Panc1 (cell line): ENCODE results near the gene KRTAP5-6.

ENCODE experiments used
- POLR2AphosphoS5 ChIP-seq: IDR thresholded peaks from 2 replicates; pipeline ENCODE4 v1.6.1; 2012; ENCODE audit warnings: mild to moderate bottlenecking, low read depth, low read length, moderate library complexity
- SIN3A ChIP-seq: IDR thresholded peaks from 2 replicates; pipeline ENCODE4 v1.6.1; 2012; ENCODE audit warnings: low read depth, mild to moderate bottlenecking, low read length, moderate library complexity, borderline replicate concordance; ENCODE audit not compliant: insufficient read depth
- TCF7L2 ChIP-seq: IDR thresholded peaks from 2 replicates; pipeline ENCODE4 v1.6.1; 2011; ENCODE audit warnings: mild to moderate bottlenecking, low read depth, low read length, inconsistent platforms
- TF ChIP-seq, protein P1 (sequence below): fragments of 450-650 bp; IDR thresholded peaks from 2 replicates; pipeline ENCODE4 v1.5.1; 2017; ENCODE audit warnings: mild to moderate bottlenecking
- TF ChIP-seq, protein P2 (sequence below), 2 experiments: IDR thresholded peaks; 2 replicates each; pipeline ENCODE4 v1.6.1; 2011 to 2012; ENCODE audit warnings: low read depth in 2 of 2, control low read depth in 1 of 2, low read length in 1 of 2, mild to moderate bottlenecking in 1 of 2, moderate library complexity in 1 of 2; ENCODE audit not compliant: insufficient read depth in 1 of 2

GRCh38 chr11:1736447-1736992 is 39.5 kb downstream of the KRTAP5-6 start:
- TF ChIP-seq, protein P1, sequence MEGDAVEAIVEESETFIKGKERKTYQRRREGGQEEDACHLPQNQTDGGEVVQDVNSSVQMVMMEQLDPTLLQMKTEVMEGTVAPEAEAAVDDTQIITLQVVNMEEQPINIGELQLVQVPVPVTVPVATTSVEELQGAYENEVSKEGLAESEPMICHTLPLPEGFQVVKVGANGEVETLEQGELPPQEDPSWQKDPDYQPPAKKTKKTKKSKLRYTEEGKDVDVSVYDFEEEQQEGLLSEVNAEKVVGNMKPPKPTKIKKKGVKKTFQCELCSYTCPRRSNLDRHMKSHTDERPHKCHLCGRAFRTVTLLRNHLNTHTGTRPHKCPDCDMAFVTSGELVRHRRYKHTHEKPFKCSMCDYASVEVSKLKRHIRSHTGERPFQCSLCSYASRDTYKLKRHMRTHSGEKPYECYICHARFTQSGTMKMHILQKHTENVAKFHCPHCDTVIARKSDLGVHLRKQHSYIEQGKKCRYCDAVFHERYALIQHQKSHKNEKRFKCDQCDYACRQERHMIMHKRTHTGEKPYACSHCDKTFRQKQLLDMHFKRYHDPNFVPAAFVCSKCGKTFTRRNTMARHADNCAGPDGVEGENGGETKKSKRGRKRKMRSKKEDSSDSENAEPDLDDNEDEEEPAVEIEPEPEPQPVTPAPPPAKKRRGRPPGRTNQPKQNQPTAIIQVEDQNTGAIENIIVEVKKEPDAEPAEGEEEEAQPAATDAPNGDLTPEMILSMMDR = no peak
- TF ChIP-seq TCF7L2 (no peak), POLR2AphosphoS5 (0 out of 2 replicates have a peak, but pooled peaks have one; percentile 25), SIN3A (no peak)
- TF ChIP-seq, protein P2, sequence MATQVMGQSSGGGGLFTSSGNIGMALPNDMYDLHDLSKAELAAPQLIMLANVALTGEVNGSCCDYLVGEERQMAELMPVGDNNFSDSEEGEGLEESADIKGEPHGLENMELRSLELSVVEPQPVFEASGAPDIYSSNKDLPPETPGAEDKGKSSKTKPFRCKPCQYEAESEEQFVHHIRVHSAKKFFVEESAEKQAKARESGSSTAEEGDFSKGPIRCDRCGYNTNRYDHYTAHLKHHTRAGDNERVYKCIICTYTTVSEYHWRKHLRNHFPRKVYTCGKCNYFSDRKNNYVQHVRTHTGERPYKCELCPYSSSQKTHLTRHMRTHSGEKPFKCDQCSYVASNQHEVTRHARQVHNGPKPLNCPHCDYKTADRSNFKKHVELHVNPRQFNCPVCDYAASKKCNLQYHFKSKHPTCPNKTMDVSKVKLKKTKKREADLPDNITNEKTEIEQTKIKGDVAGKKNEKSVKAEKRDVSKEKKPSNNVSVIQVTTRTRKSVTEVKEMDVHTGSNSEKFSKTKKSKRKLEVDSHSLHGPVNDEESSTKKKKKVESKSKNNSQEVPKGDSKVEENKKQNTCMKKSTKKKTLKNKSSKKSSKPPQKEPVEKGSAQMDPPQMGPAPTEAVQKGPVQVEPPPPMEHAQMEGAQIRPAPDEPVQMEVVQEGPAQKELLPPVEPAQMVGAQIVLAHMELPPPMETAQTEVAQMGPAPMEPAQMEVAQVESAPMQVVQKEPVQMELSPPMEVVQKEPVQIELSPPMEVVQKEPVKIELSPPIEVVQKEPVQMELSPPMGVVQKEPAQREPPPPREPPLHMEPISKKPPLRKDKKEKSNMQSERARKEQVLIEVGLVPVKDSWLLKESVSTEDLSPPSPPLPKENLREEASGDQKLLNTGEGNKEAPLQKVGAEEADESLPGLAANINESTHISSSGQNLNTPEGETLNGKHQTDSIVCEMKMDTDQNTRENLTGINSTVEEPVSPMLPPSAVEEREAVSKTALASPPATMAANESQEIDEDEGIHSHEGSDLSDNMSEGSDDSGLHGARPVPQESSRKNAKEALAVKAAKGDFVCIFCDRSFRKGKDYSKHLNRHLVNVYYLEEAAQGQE (IDR thresholded peaks at IDR 0.05; ENCODE audit: insufficient read depth in 1 of 2, low read depth in 2 of 2, low read length in 1 of 2) = no peak
